Adipose tissue (tissue), 3 donors: ENCODE data around the gene GTF3C1. TPM values are rescaled to one million over a fixed set of nuclear protein-coding genes. Genes with fewer than 3 reads are reported as not detected.

Experiments used
- H3K27ac ChIP-seq: one replicate; pipeline ENCODE4 v1.5.1; 2013; ENCODE audit warnings: low read depth, low read length
- WGBS, 3 donors: extraction: QIAGEN DNeasy Blood & Tissue Kit; methylation state at CpG; one replicate each; pipeline ENCODE4 v1.1.7; 2013; 5-methylcytosine and 5-hydroxymethylcytosine counted together
- polyA plus RNA-seq, 3 donors: library from polyadenylated mRNA; stranded (reverse); fragments of 200-250 nt; gene quantifications; one replicate each; pipeline ENCODE4 v1.2.3, GENCODE V29; 2013
- donor health status: healthy with polysubstance abuse.
- donor health status: Bipolar disorder and iron deficiency.
- donor health status: healthy.

GTF3C1 gene
- polyA plus RNA-seq, 3 donors = 26.2 to 31.3 (median 30.7) TPM

- 91 to 94% (median 92%) methylated on average over 6 of the region's 6 CpGs for WGBS, 3 donors
- no peak overlapping the region for H3K27ac ChIP-seq
Measured at GRCh38 chr16:27529962-27530361, 19.8 kb downstream of the GTF3C1 start.

- WGBS, 3 donors = 94 to 99% (median 98%) methylated on average over 4 of the region's 4 CpGs
- H3K27ac ChIP-seq = no peak overlapping the region
Measured at GRCh38 chr16:27528294-27528693, 21.4 kb downstream of the GTF3C1 start.

- 77 to 87% (median 87%) methylated on average over 6 of the region's 6 CpGs for WGBS, 3 donors
- no peak overlapping the region for H3K27ac ChIP-seq
Measured at GRCh38 chr16:27526180-27526579, 23.5 kb downstream of the GTF3C1 start.

GRCh38 chr16:27522173-27522707, 27.5 kb downstream of the GTF3C1 start:
- WGBS, 3 donors = 78 to 89% (median 78%) methylated on average over 6 of the region's 6 CpGs
- no peak overlapping the region for H3K27ac ChIP-seq

GRCh38 chr16:27520982-27521673, 28.6 kb downstream of the GTF3C1 start:
- no peak overlapping the region for H3K27ac ChIP-seq
- 60 to 83% (median 61%) methylated on average over 16 of the region's 16 CpGs for WGBS, 3 donors

- WGBS, 3 donors = 95 to 96% (median 96%) methylated on average over 4 of the region's 4 CpGs
- H3K27ac ChIP-seq = no peak overlapping the region
Measured at GRCh38 chr16:27518226-27518625, 31.5 kb downstream of the GTF3C1 start.

- WGBS, 3 donors = 94 to 96% (median 95%) methylated on average over 7 of the region's 7 CpGs
- H3K27ac ChIP-seq = no peak overlapping the region
Measured at GRCh38 chr16:27517664-27518063, 32.0 kb downstream of the GTF3C1 start.

GRCh38 chr16:27516365-27516764, 33.3 kb downstream of the GTF3C1 start:
- no peak overlapping the region for H3K27ac ChIP-seq
- 56 to 95% (median 92%) methylated on average over 11 of the region's 11 CpGs for WGBS, 3 donors

- no peak overlapping the region for H3K27ac ChIP-seq
- 67 to 95% (median 92%) methylated on average over 9 of the region's 9 CpGs for WGBS, 3 donors
Measured at GRCh38 chr16:27515874-27516353, 33.8 kb downstream of the GTF3C1 start.

GRCh38 chr16:27514806-27515205, 34.9 kb downstream of the GTF3C1 start:
- H3K27ac ChIP-seq = no peak overlapping the region

GRCh38 chr16:27511657-27512448, 37.9 kb downstream of the GTF3C1 start:
- WGBS, 3 donors = 78 to 85% (median 80%) methylated on average over 22 of the region's 22 CpGs
- no peak overlapping the region for H3K27ac ChIP-seq

More at GRCh38 chr16:27514806-27515205, 34.9 kb downstream of the GTF3C1 start:
- WGBS, 3 donors = 92 to 96% (median 94%) methylated on average over 12 of the region's 12 CpGs

GRCh38 chr16:27508476-27508875, 41.2 kb downstream of the GTF3C1 start:
- no peak overlapping the region for H3K27ac ChIP-seq
- WGBS, 3 donors = 94 to 95% (median 94%) methylated on average over 9 of the region's 9 CpGs

GRCh38 chr16:27506771-27507170, 42.9 kb downstream of the GTF3C1 start:
- 95 to 96% (median 95%) methylated on average over 17 of the region's 17 CpGs for WGBS, 3 donors
- no peak overlapping the region for H3K27ac ChIP-seq

- no peak overlapping the region for H3K27ac ChIP-seq
- 91 to 93% (median 93%) methylated on average over 13 of the region's 13 CpGs for WGBS, 3 donors
Measured at GRCh38 chr16:27505297-27506236, 44.1 kb downstream of the GTF3C1 start.

- WGBS, 3 donors = 80 to 94% (median 88%) methylated on average over 5 of the region's 5 CpGs
- no peak overlapping the region for H3K27ac ChIP-seq
Measured at GRCh38 chr16:27503662-27504061, 46.1 kb downstream of the GTF3C1 start.

- H3K27ac ChIP-seq = no peak overlapping the region
- 82 to 97% (median 93%) methylated on average over 3 of the region's 3 CpGs for WGBS, 3 donors
Measured at GRCh38 chr16:27500801-27501200, 48.9 kb downstream of the GTF3C1 start.

GRCh38 chr16:27499659-27500055, 50.1 kb downstream of the GTF3C1 start:
- 84 to 94% (median 92%) methylated on average over 9 of the region's 9 CpGs for WGBS, 3 donors
- no peak overlapping the region for H3K27ac ChIP-seq

GRCh38 chr16:27498916-27499658, 50.6 kb downstream of the GTF3C1 start:
- WGBS, 3 donors = 86 to 90% (median 88%) methylated on average over 14 of the region's 14 CpGs
- no peak overlapping the region for H3K27ac ChIP-seq
